Kidney epithelial cell (primary cell): ENCODE results near the gene TCEA2. TPM values are rescaled to one million over a fixed set of nuclear protein-coding genes. Genes with fewer than 3 reads are reported as not detected.

Source experiments
- DNase-seq: peaks from one replicate; pipeline ENCODE4 v3.0.0-alpha.2; 2010; ENCODE audit warnings: low read depth
- H3K27me3 ChIP-seq: 2 replicates; pipeline ENCODE4 v1.6.0; 2011; ENCODE audit warnings: low read length; ENCODE audit not compliant: control insufficient read depth, insufficient read depth
- H3K36me3 ChIP-seq: 2 replicates; pipeline ENCODE4 v1.5.1; 2011; ENCODE audit warnings: low read length; ENCODE audit not compliant: control insufficient read depth, insufficient read depth
- H3K4me3 ChIP-seq: 2 replicates; pipeline ENCODE4 v1.5.1; 2011; ENCODE audit warnings: low read depth, mild to moderate bottlenecking, control low read depth, low read length
- CTCF ChIP-seq: IDR thresholded peaks from 2 replicates; pipeline ENCODE4 v1.5.1; 2011; ENCODE audit warnings: mild to moderate bottlenecking, moderate library complexity, low read length, control low read depth, inconsistent platforms; ENCODE audit not compliant: insufficient read depth, poor library complexity, severe bottlenecking
- total RNA-seq: library from RNA; depleted of rRNA; stranded (reverse); fragments of >200 nt; gene quantifications from 2 replicates; pipeline ENCODE4 v1.2.3, GENCODE V29; 2015

Gene TCEA2
- total RNA-seq, 1 donor from 2014 or later = 23.9 TPM

GRCh38 chr20:64030371-64031134 is 32.4 kb upstream of the TCEA2 start:
- Histone ChIP-seq H3K4me3 (no peak overlapping the region), H3K27me3 (no peaks in the 10 kb centered on the region), H3K36me3 (peaks cover 2% of the 10 kb centered on the region)
- no peak for DNase-seq
- TF ChIP-seq CTCF = no peak

- DNase-seq = no peak
- Histone ChIP-seq H3K27me3 (no peaks in the 10 kb centered on the region), H3K4me3 (no peak overlapping the region), H3K36me3 (peaks cover 2% of the 10 kb centered on the region)
- TF ChIP-seq CTCF = no peak
Observed at GRCh38 chr20:64031822-64032314, 31.1 kb upstream of the TCEA2 start.

- DNase-seq = no peak
- Histone ChIP-seq H3K27me3 (peaks cover 10% of the 10 kb centered on the region), H3K36me3 (peaks cover 1% of the 10 kb centered on the region), H3K4me3 (no peak overlapping the region)
- TF ChIP-seq CTCF = no peak
Observed at GRCh38 chr20:64032706-64033624, 30.0 kb upstream of the TCEA2 start.

- no peak for TF ChIP-seq CTCF
- DNase-seq = no peak
- H3K4me3 ChIP-seq = no peak overlapping the region
- peaks cover 13% of the 10 kb centered on the region for H3K27me3 ChIP-seq
- H3K36me3 ChIP-seq = peaks cover 1% of the 10 kb centered on the region
Observed at GRCh38 chr20:64033981-64034493, 29.0 kb upstream of the TCEA2 start.

GRCh38 chr20:64035066-64035932 is 27.7 kb upstream of the TCEA2 start:
- no peak for DNase-seq
- Histone ChIP-seq H3K27me3 (peaks cover 16% of the 10 kb centered on the region), H3K36me3 (no peaks in the 10 kb centered on the region), H3K4me3 (no peak overlapping the region)
- no peak for TF ChIP-seq CTCF
